Gastrocnemius medialis (tissue), 4 donors: ENCODE measurements around the gene GPHA2.

Experiments used
- POLR2A ChIP-seq, 2 donors: fragments of 450-650 bp; IDR thresholded peaks; one replicate each; pipeline ENCODE4 v1.6.1; 2017; ENCODE audit warnings: antibody characterized with exemption in 2 of 2, mild to moderate bottlenecking in 2 of 2, moderate library complexity in 2 of 2
- TF ChIP-seq, protein P1 (sequence below), 5 experiments: fragments of 450-650 bp in 3 of 5; fragments of 200-600 bp in 2 of 5; sonication (generic) in 2 of 5; IDR thresholded peaks in 4 of 5; conservative IDR thresholded peaks in 1 of 5; 1 replicate in 4 of 5; 2 replicates in 1 of 5; pipeline ENCODE4 v1.5.1; 2016 to 2019; ENCODE audit warnings: antibody characterized with exemption in 5 of 5, mild to moderate bottlenecking in 3 of 5, moderate library complexity in 3 of 5

GRCh38 chr11:64909653-64910343 is 25.9 kb downstream of the GPHA2 start:
- TF ChIP-seq, protein P1, sequence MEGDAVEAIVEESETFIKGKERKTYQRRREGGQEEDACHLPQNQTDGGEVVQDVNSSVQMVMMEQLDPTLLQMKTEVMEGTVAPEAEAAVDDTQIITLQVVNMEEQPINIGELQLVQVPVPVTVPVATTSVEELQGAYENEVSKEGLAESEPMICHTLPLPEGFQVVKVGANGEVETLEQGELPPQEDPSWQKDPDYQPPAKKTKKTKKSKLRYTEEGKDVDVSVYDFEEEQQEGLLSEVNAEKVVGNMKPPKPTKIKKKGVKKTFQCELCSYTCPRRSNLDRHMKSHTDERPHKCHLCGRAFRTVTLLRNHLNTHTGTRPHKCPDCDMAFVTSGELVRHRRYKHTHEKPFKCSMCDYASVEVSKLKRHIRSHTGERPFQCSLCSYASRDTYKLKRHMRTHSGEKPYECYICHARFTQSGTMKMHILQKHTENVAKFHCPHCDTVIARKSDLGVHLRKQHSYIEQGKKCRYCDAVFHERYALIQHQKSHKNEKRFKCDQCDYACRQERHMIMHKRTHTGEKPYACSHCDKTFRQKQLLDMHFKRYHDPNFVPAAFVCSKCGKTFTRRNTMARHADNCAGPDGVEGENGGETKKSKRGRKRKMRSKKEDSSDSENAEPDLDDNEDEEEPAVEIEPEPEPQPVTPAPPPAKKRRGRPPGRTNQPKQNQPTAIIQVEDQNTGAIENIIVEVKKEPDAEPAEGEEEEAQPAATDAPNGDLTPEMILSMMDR (IDR thresholded peaks at IDR 0.05 in 4 of 5, conservative IDR thresholded peaks at IDR 0.05 in 1 of 5): no peak
- TF ChIP-seq POLR2A (IDR thresholded peaks at IDR 0.05): no peak
